HG03066 (cell line): Measurements from ENCODE around the gene CACNA2D2.
A peak's percentile ranks its signal among the peaks of the same experiment; 100 is the strongest.

Experiments used
- ATAC-seq: cut with Tn5 transposase; IDR thresholded peaks from one replicate; pipeline ENCODE4 v1.9.1; 2021; ENCODE audit warnings: low read depth; ENCODE audit not compliant: unreplicated experiment

Gene CACNA2D2

GRCh38 chr3:50375258-50375931 lies 128.0 kb downstream of the CACNA2D2 start:
- ATAC-seq: no peak

GRCh38 chr3:50374363-50375257 lies 128.8 kb downstream of the CACNA2D2 start:
- ATAC-seq: no peak

GRCh38 chr3:50373146-50374051 lies 130.0 kb downstream of the CACNA2D2 start:
- no peak for ATAC-seq

- no peak for ATAC-seq
These were observed 131.1 kb downstream of the CACNA2D2 start for GRCh38 chr3:50372349-50372748.

- no peak for ATAC-seq
These were observed 132.2 kb downstream of the CACNA2D2 start for GRCh38 chr3:50371133-50371685.

GRCh38 chr3:50370594-50370993 lies 132.8 kb downstream of the CACNA2D2 start:
- no peak for ATAC-seq

- ATAC-seq: no peak
These were observed 134.3 kb downstream of the CACNA2D2 start for GRCh38 chr3:50369012-50369670.

- ATAC-seq: no peak
These were observed 137.6 kb downstream of the CACNA2D2 start for GRCh38 chr3:50365842-50366220.

- peak; percentile 87 for ATAC-seq
These were observed 138.2 kb downstream of the CACNA2D2 start for GRCh38 chr3:50365080-50365841.

GRCh38 chr3:50364573-50365079 lies 138.8 kb downstream of the CACNA2D2 start:
- ATAC-seq: no peak

GRCh38 chr3:50359760-50360110 lies 143.7 kb downstream of the CACNA2D2 start:
- ATAC-seq: peak; percentile 13

GRCh38 chr3:50358911-50359759 lies 144.3 kb downstream of the CACNA2D2 start, which contains the start of gene TMEM115:
Gene TMEM115, minus strand, starts transcription at chr3:50359521. Its CDS starts 458 bp downstream, at chr3:50359063.
- peak; percentile 99 for ATAC-seq

GRCh38 chr3:50358355-50358910 lies 145.0 kb downstream of the CACNA2D2 start:
- no peak for ATAC-seq

GRCh38 chr3:50357481-50357880 lies 146.0 kb downstream of the CACNA2D2 start:
- no peak for ATAC-seq

GRCh38 chr3:50356553-50356952 lies 146.9 kb downstream of the CACNA2D2 start:
- no peak for ATAC-seq

GRCh38 chr3:50355829-50356552 lies 147.4 kb downstream of the CACNA2D2 start:
- no peak for ATAC-seq

- ATAC-seq: no peak
These were observed 148.6 kb downstream of the CACNA2D2 start for GRCh38 chr3:50354850-50355249.
